Measurements from ENCODE around the gene ANO2.

The ANO2 gene

DNA sequence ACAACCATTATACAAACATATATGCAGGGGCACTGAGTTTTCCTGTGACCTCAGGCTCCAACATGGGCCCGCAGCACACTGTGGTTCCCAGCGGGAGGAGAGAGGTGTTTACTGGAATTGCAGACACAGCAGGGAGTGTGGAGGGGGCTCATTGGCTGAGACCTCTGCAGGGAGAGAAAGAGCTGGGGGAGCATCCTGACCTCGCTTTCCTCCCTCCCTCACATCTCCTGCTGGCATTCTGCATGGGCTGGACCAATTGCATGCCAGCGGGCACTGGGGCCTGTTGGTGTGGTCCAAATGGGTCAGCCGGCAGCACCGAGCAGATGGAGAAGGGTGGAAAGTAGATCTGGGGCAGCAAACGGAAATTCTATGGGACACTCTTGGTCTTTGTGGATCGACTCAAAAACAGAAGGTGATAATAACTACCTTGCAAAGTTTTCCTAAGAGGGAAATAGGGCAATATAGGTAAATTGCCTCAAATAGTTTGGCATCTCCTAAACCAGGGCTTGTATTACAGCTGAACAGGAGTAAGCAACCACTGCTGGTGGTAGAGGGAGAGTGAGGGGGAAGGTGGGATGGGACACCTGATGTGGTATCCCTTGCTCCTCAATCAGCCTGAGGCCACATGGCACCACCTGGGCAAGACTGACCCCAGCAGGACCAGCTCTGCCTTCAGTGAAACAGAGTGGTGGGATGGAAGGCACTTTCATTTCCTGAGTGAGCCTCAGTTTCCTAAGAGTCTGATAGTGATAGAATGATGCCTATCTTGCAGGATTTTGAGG, 426.3 kb downstream of the ANO2 start:
- Histone ChIP-seq H2AFZ (ENCODE audit: low read depth, low read length) (no peak overlapping the region), H3K4me3 (ENCODE audit: low read length) (no peak overlapping the region), H3K36me3 (ENCODE audit: insufficient read depth, low read length) (no peaks in the 10 kb centered on the region), H3K27me3 (ENCODE audit: insufficient read depth, low read length) (peaks cover 4% of the 10 kb centered on the region), H3K9me3 (ENCODE audit: low read length) (no peaks in the 10 kb centered on the region), H3K4me1 (ENCODE audit: insufficient read depth, low read length) (peaks cover 16% of the 10 kb centered on the region)

DNA sequence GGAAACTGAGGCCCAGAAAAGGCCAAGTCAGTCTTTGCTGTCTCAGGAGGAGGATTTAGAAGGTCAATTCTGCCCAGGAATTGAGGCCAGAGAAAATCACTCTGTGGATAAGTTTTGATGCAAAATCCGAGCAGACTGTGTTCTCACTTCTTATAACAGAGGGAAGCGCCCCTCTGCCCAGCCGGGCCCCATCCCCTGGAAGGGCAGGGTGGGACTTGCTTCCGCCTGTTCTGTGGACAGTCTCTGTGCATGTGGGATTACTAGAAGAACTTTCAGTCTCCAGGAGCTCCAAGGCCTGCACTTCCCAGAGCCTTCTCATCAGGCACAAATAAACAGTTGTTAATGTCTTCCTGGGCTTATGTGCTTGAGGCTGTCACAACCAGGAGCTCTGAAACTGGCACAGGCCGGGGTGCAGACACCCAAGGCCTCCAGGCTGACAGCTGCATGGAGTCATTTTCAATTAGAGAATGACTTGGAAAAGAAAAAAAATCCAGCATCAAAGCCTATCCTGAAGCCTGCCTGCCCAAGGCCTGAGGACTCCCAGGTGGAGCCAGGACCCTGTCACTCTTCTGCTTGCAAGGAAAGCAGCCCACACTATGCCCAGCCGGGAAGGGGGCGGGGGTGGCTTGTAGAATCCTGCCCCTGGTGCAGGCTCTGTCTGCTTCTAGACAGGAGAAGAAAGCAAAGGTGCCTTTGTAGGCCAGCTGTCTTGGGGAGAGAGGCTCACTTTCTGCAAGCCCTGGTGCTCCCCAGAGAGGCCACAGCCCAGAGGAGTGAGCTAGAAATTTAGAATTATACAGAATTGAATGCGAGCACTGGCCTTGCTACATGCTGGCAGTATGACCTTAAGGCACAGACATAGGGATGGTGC, 428.5 kb downstream of the ANO2 start:
- peaks cover 16% of the 10 kb centered on the region for H3K4me1 ChIP-seq (ENCODE audit: insufficient read depth, low read length)
- no peak overlapping the region for H2AFZ ChIP-seq (ENCODE audit: low read depth, low read length)
- no peaks in the 10 kb centered on the region for H3K36me3 ChIP-seq (ENCODE audit: insufficient read depth, low read length)
- H3K27me3 ChIP-seq (ENCODE audit: insufficient read depth, low read length) = peaks cover 8% of the 10 kb centered on the region
- no peaks in the 10 kb centered on the region for H3K9me3 ChIP-seq (ENCODE audit: low read length)
- H3K4me3 ChIP-seq (ENCODE audit: low read length) = no peak overlapping the region

DNA sequence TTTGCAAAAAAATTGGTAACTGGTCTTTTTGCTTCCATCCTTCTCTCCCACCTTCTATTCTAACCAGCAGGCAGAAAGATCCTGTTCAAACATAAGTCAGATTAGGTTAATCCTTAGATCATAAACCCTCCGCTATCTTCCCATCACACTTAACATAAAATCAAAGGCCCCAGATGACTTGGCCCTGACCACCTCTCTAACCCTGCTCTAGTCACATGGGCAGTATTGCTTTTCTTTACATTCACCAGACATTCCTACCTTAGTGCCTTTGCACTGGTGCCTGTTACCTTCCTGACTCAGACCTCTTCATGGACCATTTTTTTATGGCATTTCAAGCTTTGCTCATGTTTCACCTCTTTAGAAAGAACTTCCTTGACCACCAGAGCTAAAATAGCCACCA, 429.6 kb downstream of the ANO2 start:
- H3K9me3 ChIP-seq (ENCODE audit: low read length) = no peaks in the 10 kb centered on the region
- no peak overlapping the region for H3K4me3 ChIP-seq (ENCODE audit: low read length)
- peaks cover 8% of the 10 kb centered on the region for H3K27me3 ChIP-seq (ENCODE audit: insufficient read depth, low read length)
- no peaks in the 10 kb centered on the region for H3K36me3 ChIP-seq (ENCODE audit: insufficient read depth, low read length)
- H2AFZ ChIP-seq (ENCODE audit: low read depth, low read length) = no peak overlapping the region
- peaks cover 16% of the 10 kb centered on the region for H3K4me1 ChIP-seq (ENCODE audit: insufficient read depth, low read length)

DNA sequence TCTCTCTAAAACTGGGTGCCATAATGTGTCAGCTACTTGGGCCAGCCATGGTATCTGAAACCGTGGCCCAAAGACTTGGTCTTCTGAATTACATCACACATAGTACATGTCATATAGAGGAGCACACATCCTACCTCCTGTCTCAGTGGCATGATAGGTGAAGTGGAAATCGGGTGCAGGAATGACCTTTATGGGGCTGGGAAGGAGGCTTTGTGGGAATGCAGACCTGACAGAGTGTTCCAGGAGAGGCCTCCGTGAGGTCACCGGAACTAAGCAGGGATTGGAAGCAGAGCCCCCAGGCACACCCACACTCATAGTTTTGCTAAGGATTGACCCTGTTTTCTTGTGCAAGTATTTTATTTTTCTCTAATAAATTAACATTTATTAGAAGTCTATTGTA, 430.5 kb downstream of the ANO2 start:
- peaks cover 16% of the 10 kb centered on the region for H3K4me1 ChIP-seq (ENCODE audit: insufficient read depth, low read length)
- peaks cover 8% of the 10 kb centered on the region for H3K27me3 ChIP-seq (ENCODE audit: insufficient read depth, low read length)
- H3K4me3 ChIP-seq (ENCODE audit: low read length) = no peak overlapping the region
- H2AFZ ChIP-seq (ENCODE audit: low read depth, low read length) = no peak overlapping the region
- no peaks in the 10 kb centered on the region for H3K36me3 ChIP-seq (ENCODE audit: insufficient read depth, low read length)
- no peaks in the 10 kb centered on the region for H3K9me3 ChIP-seq (ENCODE audit: low read length)

DNA sequence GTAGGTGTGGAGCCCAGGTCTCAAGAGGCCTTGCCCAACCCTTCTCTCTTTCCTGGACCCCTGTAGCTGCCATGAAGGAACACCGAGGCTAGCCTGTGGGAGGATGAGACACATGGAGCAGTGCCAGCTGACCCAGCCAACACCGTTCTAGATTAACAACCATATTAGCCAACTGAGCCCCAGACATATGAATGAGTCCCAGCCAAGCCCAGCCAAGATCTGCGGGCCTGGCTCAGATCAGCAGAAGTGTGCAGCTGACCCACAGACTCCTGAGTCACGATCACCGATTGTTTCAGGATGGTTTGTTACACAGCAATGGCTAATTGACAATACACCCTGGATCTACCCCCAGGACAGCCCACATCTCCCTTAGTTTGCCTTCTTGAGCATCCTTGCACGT, 431.0 kb downstream of the ANO2 start:
- Histone ChIP-seq H3K27me3 (ENCODE audit: insufficient read depth, low read length) (peaks cover 8% of the 10 kb centered on the region), H3K9me3 (ENCODE audit: low read length) (no peaks in the 10 kb centered on the region), H3K4me1 (ENCODE audit: insufficient read depth, low read length) (peaks cover 16% of the 10 kb centered on the region), H3K4me3 (ENCODE audit: low read length) (no peak overlapping the region), H2AFZ (ENCODE audit: low read depth, low read length) (no peak overlapping the region), H3K36me3 (ENCODE audit: insufficient read depth, low read length) (no peaks in the 10 kb centered on the region)

DNA sequence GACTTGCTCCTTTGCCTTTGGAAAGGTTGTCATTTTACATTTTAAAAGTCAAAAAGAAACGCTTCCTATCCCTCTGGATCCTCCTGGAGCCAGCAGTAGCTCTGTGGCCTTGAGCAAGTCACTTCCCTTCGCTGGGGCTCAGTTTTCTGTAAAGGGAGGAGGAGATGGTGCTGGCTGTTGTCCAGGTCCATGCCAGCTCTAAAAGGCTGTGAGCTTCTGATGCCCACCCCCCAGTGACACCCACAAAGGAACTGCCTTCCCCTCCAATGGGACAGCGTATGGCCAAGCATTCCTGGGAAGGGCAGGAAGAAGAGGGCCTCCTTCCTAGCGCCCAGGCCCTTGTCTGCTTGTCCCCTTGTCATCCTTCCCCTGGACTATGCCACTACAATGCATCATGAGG, 431.7 kb downstream of the ANO2 start:
- Histone ChIP-seq H3K4me3 (ENCODE audit: low read length) (no peak overlapping the region), H3K27me3 (ENCODE audit: insufficient read depth, low read length) (peaks cover 8% of the 10 kb centered on the region), H3K36me3 (ENCODE audit: insufficient read depth, low read length) (no peaks in the 10 kb centered on the region)

More for the DNA sequence above, 431.7 kb downstream of the ANO2 start:
- no peaks in the 10 kb centered on the region for H3K9me3 ChIP-seq (ENCODE audit: low read length)
- no peak overlapping the region for H2AFZ ChIP-seq (ENCODE audit: low read depth, low read length)
- H3K4me1 ChIP-seq (ENCODE audit: insufficient read depth, low read length) = peaks cover 11% of the 10 kb centered on the region

Measured in neuron (in vitro differentiated cells).